Muscle of leg (tissue), 11 donors: ENCODE results near the gene ULK1. TPM values are rescaled to one million over a fixed set of nuclear protein-coding genes. Genes with fewer than 3 reads are reported as not detected.

Source experiments
- DNase-seq: peaks from one replicate; pipeline ENCODE4 v3.0.0; 2013
- H3K27ac ChIP-seq: one replicate; pipeline ENCODE4 v1.5.1; 2013; ENCODE audit warnings: mild to moderate bottlenecking, low read length, control low read depth
- H3K27me3 ChIP-seq: one replicate; pipeline ENCODE4 v1.6.1; 2013; ENCODE audit warnings: low read length; ENCODE audit not compliant: control insufficient read depth, insufficient read depth
- H3K36me3 ChIP-seq: one replicate; pipeline ENCODE4 v1.6.1; 2013; ENCODE audit warnings: low read length; ENCODE audit not compliant: control insufficient read depth, insufficient read depth
- H3K4me1 ChIP-seq: one replicate; pipeline ENCODE4 v1.6.1; 2013; ENCODE audit warnings: low read length; ENCODE audit not compliant: control insufficient read depth, insufficient read depth
- H3K4me3 ChIP-seq: one replicate; pipeline ENCODE4 v1.5.1; 2013; ENCODE audit warnings: low read length, control low read depth
- H3K9me3 ChIP-seq: replicated peaks from 2 replicates; pipeline ENCODE4 v1.6.1; 2013; ENCODE audit warnings: low read depth, low read length; ENCODE audit not compliant: control insufficient read depth
- WGBS: methylation state at CpG from one replicate; pipeline ENCODE4 v1.1.5; 2013; ENCODE audit warnings: missing lambda C conversion rate; ENCODE audit not compliant: insufficient coverage; 5-methylcytosine and 5-hydroxymethylcytosine counted together
- polyA plus RNA-seq, 8 donors: library from polyadenylated mRNA; unstranded; fragments of 120-200 nt; gene quantifications; one replicate each; pipeline versions ENCODE4 v1.2.1 to v1.2.3, GENCODE V29; 2013; ENCODE audit warnings: inconsistent platforms in 1 of 8, low replicate concordance in 1 of 8; ENCODE audit not compliant: insufficient read length in 8 of 8, insufficient read depth in 1 of 8
- total RNA-seq: library from RNA; stranded (reverse); fragments of 120-200 nt; gene quantifications from one replicate; pipeline ENCODE4 v1.2.4, GENCODE V29; 2013

Gene ULK1
- total and polyA plus RNA-seq, 9 donors, result 5.1 to 27.7 (median 22.0) TPM

DNA sequence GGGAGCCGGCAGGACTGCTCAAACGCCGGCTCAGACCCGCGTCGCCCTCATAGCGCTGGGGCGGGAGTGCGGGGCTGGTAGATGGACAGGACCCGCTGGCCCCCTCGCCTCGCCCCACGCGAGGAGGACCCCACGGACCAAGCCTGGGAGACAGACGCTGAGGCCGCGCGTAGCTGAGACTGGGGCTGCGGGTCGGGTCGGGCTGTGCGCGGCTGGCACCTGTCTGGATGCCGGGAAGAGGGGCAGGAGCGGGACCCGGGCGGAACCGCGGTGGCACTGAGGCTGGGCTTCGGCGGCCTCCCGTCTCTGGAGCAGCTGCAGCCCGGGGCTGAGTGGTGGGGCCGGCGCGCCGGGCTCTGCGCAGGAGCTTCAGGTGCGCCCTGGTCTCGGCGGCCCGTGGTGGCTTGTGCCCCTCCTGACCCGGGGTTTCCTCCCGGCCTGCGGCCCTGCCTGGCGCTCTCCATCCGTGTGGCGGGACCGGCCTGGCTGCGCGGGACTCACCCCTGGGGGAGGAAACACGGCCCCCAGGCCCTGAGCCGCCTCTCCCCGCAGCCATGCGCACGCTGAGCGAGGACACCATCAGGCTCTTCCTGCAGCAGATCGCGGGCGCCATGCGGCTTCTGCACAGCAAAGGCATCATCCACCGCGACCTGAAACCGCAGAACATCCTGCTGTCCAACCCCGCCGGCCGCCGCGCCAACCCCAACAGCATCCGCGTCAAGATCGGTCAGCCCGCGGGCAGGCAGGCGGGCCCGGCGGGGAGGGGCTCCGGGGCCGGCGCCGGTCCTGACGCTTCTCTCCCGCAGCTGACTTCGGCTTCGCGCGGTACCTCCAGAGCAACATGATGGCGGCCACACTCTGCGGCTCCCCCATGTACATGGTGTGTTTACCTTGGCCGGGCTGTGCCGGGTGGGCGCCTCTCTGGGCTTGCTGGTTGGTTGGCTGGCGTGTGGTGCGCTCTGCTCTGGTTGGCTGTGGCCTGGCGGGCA lies 14.0 kb downstream of the ULK1 start:
- Histone ChIP-seq H3K36me3 (peaks cover 61% of the 10 kb centered on the region), H3K27ac (no peak overlapping the region), H3K9me3 (no peaks in the 10 kb centered on the region), H3K4me1 (peaks cover 5% of the 10 kb centered on the region), H3K27me3 (no peaks in the 10 kb centered on the region), H3K4me3 (no peak overlapping the region)
- DNase-seq, result no peak
- WGBS, result 95% methylated on average over 92 of the region's 96 CpGs

- H3K36me3 ChIP-seq, result peaks cover 64% of the 10 kb centered on the region
- DNase-seq, result no peak
- no peak overlapping the region for H3K4me3 ChIP-seq
- H3K27ac ChIP-seq, result no peak overlapping the region
- 95% methylated on average over 48 of the region's 61 CpGs for WGBS
- no peaks in the 10 kb centered on the region for H3K27me3 ChIP-seq
- H3K9me3 ChIP-seq, result no peaks in the 10 kb centered on the region
- H3K4me1 ChIP-seq, result peaks cover 5% of the 10 kb centered on the region
Observed at GRCh38 chr12:131909081-131909751, 14.8 kb downstream of the ULK1 start.

DNA sequence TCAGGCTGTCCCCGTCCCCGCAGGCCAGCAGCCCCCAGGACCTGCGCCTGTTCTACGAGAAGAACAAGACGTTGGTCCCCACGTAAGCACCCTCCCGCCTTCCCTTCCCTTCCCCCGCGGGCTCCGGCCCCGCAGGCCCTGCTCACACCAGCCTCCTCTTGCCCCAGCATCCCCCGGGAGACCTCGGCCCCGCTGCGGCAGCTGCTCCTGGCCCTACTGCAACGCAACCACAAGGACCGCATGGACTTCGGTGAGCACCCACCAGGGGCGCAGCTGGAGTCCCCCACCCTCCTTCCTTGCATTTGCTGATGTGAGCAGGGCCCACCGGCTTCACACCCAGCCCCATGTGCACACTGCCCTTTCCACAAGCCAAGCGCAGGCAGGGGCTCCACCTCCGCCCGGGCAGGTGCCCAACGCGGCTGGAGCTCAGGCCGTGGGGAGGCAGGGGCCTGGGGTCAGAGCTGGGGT lies 15.4 kb downstream of the ULK1 start:
- peaks cover 5% of the 10 kb centered on the region for H3K4me1 ChIP-seq
- H3K27ac ChIP-seq, result no peak overlapping the region
- no peaks in the 10 kb centered on the region for H3K9me3 ChIP-seq
- DNase-seq, result no peak
- no peak overlapping the region for H3K4me3 ChIP-seq
- peaks cover 65% of the 10 kb centered on the region for H3K36me3 ChIP-seq
- 91% methylated on average over 23 of the region's 26 CpGs for WGBS
- no peaks in the 10 kb centered on the region for H3K27me3 ChIP-seq

- WGBS, result 84% methylated on average over 6 of the region's 23 CpGs
- Histone ChIP-seq H3K4me1 (peaks cover 5% of the 10 kb centered on the region), H3K4me3 (no peak overlapping the region), H3K9me3 (no peaks in the 10 kb centered on the region), H3K36me3 (peaks cover 72% of the 10 kb centered on the region), H3K27me3 (no peaks in the 10 kb centered on the region), H3K27ac (no peak overlapping the region)
- no peak for DNase-seq
Observed at GRCh38 chr12:131910302-131911027, 16.0 kb downstream of the ULK1 start.

DNA sequence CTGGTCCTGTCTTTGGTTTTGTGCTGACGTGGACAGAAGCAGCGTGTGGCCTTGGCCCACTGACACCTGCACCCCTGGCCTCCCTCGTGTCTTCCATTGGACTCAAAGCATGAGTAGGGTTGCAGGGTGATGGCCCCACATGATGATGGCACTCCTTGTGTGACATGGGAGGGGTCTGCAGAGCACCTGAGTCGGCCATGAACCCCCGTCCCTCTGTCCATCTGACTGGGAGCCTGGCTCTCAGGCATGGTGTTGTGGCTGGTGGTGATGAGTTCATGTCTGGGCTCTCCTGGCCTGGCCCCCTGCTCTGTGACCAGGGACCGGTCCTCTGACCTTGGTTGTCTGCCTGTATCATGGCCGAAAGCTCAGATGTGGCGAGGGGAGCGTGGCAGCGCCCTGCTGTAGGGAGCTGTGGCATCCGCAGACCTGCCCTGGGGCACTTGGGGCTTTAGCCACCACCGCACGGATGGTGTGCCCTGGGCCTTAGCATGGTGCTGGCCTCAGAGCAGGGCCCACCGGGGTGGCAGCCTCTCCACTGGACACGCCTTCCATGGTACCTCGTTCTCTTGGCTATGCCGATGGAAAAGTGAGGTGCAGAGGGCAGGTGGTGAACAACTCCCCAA lies 16.7 kb downstream of the ULK1 start:
- WGBS, result 93% methylated on average over 15 of the region's 17 CpGs
- H3K4me3 ChIP-seq, result no peak overlapping the region
- no peaks in the 10 kb centered on the region for H3K9me3 ChIP-seq
- H3K36me3 ChIP-seq, result peaks cover 78% of the 10 kb centered on the region
- H3K27me3 ChIP-seq, result no peaks in the 10 kb centered on the region
- DNase-seq, result no peak
- peaks cover 5% of the 10 kb centered on the region for H3K4me1 ChIP-seq
- H3K27ac ChIP-seq, result no peak overlapping the region

GRCh38 chr12:131911851-131912477 lies 17.5 kb downstream of the ULK1 start:
- H3K27ac ChIP-seq, result no peak overlapping the region
- peaks cover 80% of the 10 kb centered on the region for H3K36me3 ChIP-seq

GRCh38 chr12:131912518-131913274 lies 18.3 kb downstream of the ULK1 start:
- no peaks in the 10 kb centered on the region for H3K9me3 ChIP-seq
- no peaks in the 10 kb centered on the region for H3K27me3 ChIP-seq
- H3K4me1 ChIP-seq, result peaks cover 5% of the 10 kb centered on the region
- peaks cover 79% of the 10 kb centered on the region for H3K36me3 ChIP-seq
- no peak overlapping the region for H3K4me3 ChIP-seq
- 63% methylated on average over 12 of the region's 20 CpGs for WGBS
- H3K27ac ChIP-seq, result no peak overlapping the region
- DNase-seq, result peak; percentile 59

More at GRCh38 chr12:131911851-131912477, 17.5 kb downstream of the ULK1 start:
- Histone ChIP-seq H3K27me3 (no peaks in the 10 kb centered on the region), H3K4me3 (no peak overlapping the region), H3K4me1 (peaks cover 5% of the 10 kb centered on the region), H3K9me3 (no peaks in the 10 kb centered on the region)
- DNase-seq, result no peak
- 82% methylated on average over 11 of the region's 22 CpGs for WGBS

GRCh38 chr12:131913666-131914065 lies 19.2 kb downstream of the ULK1 start:
- Histone ChIP-seq H3K27ac (no peak overlapping the region), H3K27me3 (no peaks in the 10 kb centered on the region), H3K4me3 (no peak overlapping the region), H3K9me3 (no peaks in the 10 kb centered on the region), H3K4me1 (peaks cover 5% of the 10 kb centered on the region), H3K36me3 (peaks cover 81% of the 10 kb centered on the region)
- DNase-seq, result no peak
- WGBS, result 51% methylated on average over 3 of the region's 8 CpGs
